Liver (tissue), 3 donors: ENCODE data around the gene POU2F3.

Experiments used
- CTCF ChIP-seq: fragments of 150-350 bp; IDR thresholded peaks from 2 replicates; pipeline ENCODE4 v1.5.1; 2017; ENCODE audit warnings: improper control_type of control experiment, low read depth, low read length; ENCODE audit not compliant: missing input control
- EGR1 ChIP-seq, 2 donors: IDR thresholded peaks; 2 replicates each; pipeline ENCODE4 v1.6.1; 2016 to 2018; ENCODE audit warnings: antibody characterized with exemption in 2 of 2, low read depth in 2 of 2
- FOXA1 ChIP-seq: IDR thresholded peaks from 2 replicates; pipeline ENCODE4 v1.6.1; 2016; ENCODE audit warnings: antibody characterized with exemption
- GABPA ChIP-seq, 2 donors: IDR thresholded peaks in 1 of 2; conservative IDR thresholded peaks in 1 of 2; 2 replicates each; pipeline ENCODE4 v1.6.1; 2016; ENCODE audit warnings: antibody characterized with exemption in 2 of 2, mild to moderate bottlenecking in 1 of 2, moderate library complexity in 1 of 2
- RAD21 ChIP-seq, 2 donors: IDR thresholded peaks; 2 replicates each; pipeline ENCODE4 v1.6.1; 2016; ENCODE audit warnings: antibody characterized with exemption in 2 of 2, mild to moderate bottlenecking in 2 of 2
- REST ChIP-seq: IDR thresholded peaks from 2 replicates; pipeline ENCODE4 v1.6.1; 2016; ENCODE audit warnings: antibody characterized with exemption, mild to moderate bottlenecking
- RXRA ChIP-seq, 2 donors: IDR thresholded peaks; 2 replicates each; pipeline ENCODE4 v1.6.1; 2017 to 2018; ENCODE audit warnings: antibody characterized with exemption in 2 of 2, mild to moderate bottlenecking in 1 of 2
- TAF1 ChIP-seq: conservative IDR thresholded peaks from 2 replicates; pipeline ENCODE4 v1.6.1; 2016; ENCODE audit warnings: antibody characterized with exemption, mild to moderate bottlenecking
- TF ChIP-seq, protein P1 (sequence below): IDR thresholded peaks from 2 replicates; pipeline ENCODE4 v1.6.1; 2016; ENCODE audit warnings: antibody characterized with exemption
- donor health status: healthy.
- donor health status: healthy.

GRCh38 chr11:120298461-120298860, 58.5 kb downstream of the POU2F3 start:
- no peak for TF ChIP-seq CTCF
- no peak for TF ChIP-seq RAD21 (IDR thresholded peaks at IDR 0.05)
- TF ChIP-seq REST: no peak
- no peak for TF ChIP-seq TAF1
- no peak for TF ChIP-seq RXRA (IDR thresholded peaks at IDR 0.05)
- TF ChIP-seq FOXA1: no peak
- no peak for TF ChIP-seq GABPA (IDR thresholded peaks at IDR 0.05 in 1 of 2, conservative IDR thresholded peaks at IDR 0.05 in 1 of 2)
- TF ChIP-seq, protein P1, sequence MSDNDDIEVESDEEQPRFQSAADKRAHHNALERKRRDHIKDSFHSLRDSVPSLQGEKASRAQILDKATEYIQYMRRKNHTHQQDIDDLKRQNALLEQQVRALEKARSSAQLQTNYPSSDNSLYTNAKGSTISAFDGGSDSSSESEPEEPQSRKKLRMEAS: no peak
- TF ChIP-seq EGR1 (IDR thresholded peaks at IDR 0.05; ENCODE audit: low read depth in 2 of 2): no peak
